ENCODE data around the gene KRT36. TPM values are rescaled to one million over a fixed set of nuclear protein-coding genes. Genes with fewer than 3 reads are reported as not detected.

The KRT36 gene
- total RNA-seq, 1 donor = not detected

- no peak overlapping the region for H3K4me3 ChIP-seq (ENCODE audit: low read length)
These were observed 37.6 kb upstream of the KRT36 start for GRCh38 chr17:41527063-41528023.

GRCh38 chr17:41524261-41524660 is 34.6 kb upstream of the KRT36 start:
- Histone ChIP-seq H3K4me1 (ENCODE audit: insufficient read depth, low read length) (peaks cover 16% of the 10 kb centered on the region), H3K4me3 (ENCODE audit: low read length) (no peak overlapping the region), H3K9me3 (ENCODE audit: low read depth, low read length) (no peaks in the 10 kb centered on the region), H3K27me3 (ENCODE audit: insufficient read depth, low read length) (peaks cover 30% of the 10 kb centered on the region)

More at GRCh38 chr17:41527063-41528023, 37.6 kb upstream of the KRT36 start:
- H3K9me3 ChIP-seq (ENCODE audit: low read depth, low read length) = no peaks in the 10 kb centered on the region
- H3K4me1 ChIP-seq (ENCODE audit: insufficient read depth, low read length) = peaks cover 10% of the 10 kb centered on the region
- peaks cover 52% of the 10 kb centered on the region for H3K27me3 ChIP-seq (ENCODE audit: insufficient read depth, low read length)

GRCh38 chr17:41523787-41524186 is 34.1 kb upstream of the KRT36 start:
- no peaks in the 10 kb centered on the region for H3K9me3 ChIP-seq (ENCODE audit: low read depth, low read length)

GRCh38 chr17:41523225-41523593 is 33.5 kb upstream of the KRT36 start:
- no peak overlapping the region for H3K4me3 ChIP-seq (ENCODE audit: low read length)
- peaks cover 20% of the 10 kb centered on the region for H3K27me3 ChIP-seq (ENCODE audit: insufficient read depth, low read length)
- no peaks in the 10 kb centered on the region for H3K9me3 ChIP-seq (ENCODE audit: low read depth, low read length)
- peaks cover 13% of the 10 kb centered on the region for H3K4me1 ChIP-seq (ENCODE audit: insufficient read depth, low read length)

More at GRCh38 chr17:41523787-41524186, 34.1 kb upstream of the KRT36 start:
- Histone ChIP-seq H3K4me3 (ENCODE audit: low read length) (no peak overlapping the region), H3K4me1 (ENCODE audit: insufficient read depth, low read length) (peaks cover 16% of the 10 kb centered on the region), H3K27me3 (ENCODE audit: insufficient read depth, low read length) (peaks cover 25% of the 10 kb centered on the region)

- peaks cover 7% of the 10 kb centered on the region for H3K4me1 ChIP-seq (ENCODE audit: insufficient read depth, low read length)
- H3K4me3 ChIP-seq (ENCODE audit: low read length) = no peak overlapping the region
- no peaks in the 10 kb centered on the region for H3K9me3 ChIP-seq (ENCODE audit: low read depth, low read length)
- H3K27me3 ChIP-seq (ENCODE audit: insufficient read depth, low read length) = peaks cover 14% of the 10 kb centered on the region
These were observed 32.9 kb upstream of the KRT36 start for GRCh38 chr17:41522301-41523224.

- Histone ChIP-seq H3K4me1 (ENCODE audit: insufficient read depth, low read length) (peaks cover 6% of the 10 kb centered on the region), H3K27me3 (ENCODE audit: insufficient read depth, low read length) (peaks cover 6% of the 10 kb centered on the region), H3K9me3 (ENCODE audit: low read depth, low read length) (no peaks in the 10 kb centered on the region), H3K4me3 (ENCODE audit: low read length) (no peak overlapping the region)
These were observed 32.0 kb upstream of the KRT36 start for GRCh38 chr17:41521574-41522261.

- H3K4me1 ChIP-seq (ENCODE audit: insufficient read depth, low read length) = peaks cover 6% of the 10 kb centered on the region
- H3K9me3 ChIP-seq (ENCODE audit: low read depth, low read length) = no peaks in the 10 kb centered on the region
- H3K4me3 ChIP-seq (ENCODE audit: low read length) = no peak overlapping the region
- no peaks in the 10 kb centered on the region for H3K27me3 ChIP-seq (ENCODE audit: insufficient read depth, low read length)
These were observed 31.3 kb upstream of the KRT36 start for GRCh38 chr17:41520821-41521521.

GRCh38 chr17:41519501-41520224 is 30.0 kb upstream of the KRT36 start:
- Histone ChIP-seq H3K9me3 (ENCODE audit: low read depth, low read length) (no peaks in the 10 kb centered on the region), H3K4me1 (ENCODE audit: insufficient read depth, low read length) (peaks cover 6% of the 10 kb centered on the region), H3K27me3 (ENCODE audit: insufficient read depth, low read length) (no peaks in the 10 kb centered on the region), H3K4me3 (ENCODE audit: low read length) (no peak overlapping the region)

GRCh38 chr17:41518789-41519449 is 29.2 kb upstream of the KRT36 start, which contains the start of gene KRT15:
KRT15 (minus strand) TSS chr17:41518890; CDS start chr17:41518827, 63 bp downstream.
- Histone ChIP-seq H3K4me1 (ENCODE audit: insufficient read depth, low read length) (peaks cover 6% of the 10 kb centered on the region), H3K27me3 (ENCODE audit: insufficient read depth, low read length) (no peaks in the 10 kb centered on the region), H3K9me3 (ENCODE audit: low read depth, low read length) (no peaks in the 10 kb centered on the region), H3K4me3 (ENCODE audit: low read length) (no peak within 1 kb of the TSS)

- H3K27me3 ChIP-seq (ENCODE audit: insufficient read depth, low read length) = no peaks in the 10 kb centered on the region
- peaks cover 11% of the 10 kb centered on the region for H3K4me1 ChIP-seq (ENCODE audit: insufficient read depth, low read length)
- H3K9me3 ChIP-seq (ENCODE audit: low read depth, low read length) = no peaks in the 10 kb centered on the region
- H3K4me3 ChIP-seq (ENCODE audit: low read length) = no peak overlapping the region
These were observed 28.3 kb upstream of the KRT36 start for GRCh38 chr17:41518031-41518430.

- Histone ChIP-seq H3K27me3 (ENCODE audit: insufficient read depth, low read length) (no peaks in the 10 kb centered on the region), H3K4me1 (ENCODE audit: insufficient read depth, low read length) (peaks cover 21% of the 10 kb centered on the region), H3K9me3 (ENCODE audit: low read depth, low read length) (no peaks in the 10 kb centered on the region), H3K4me3 (ENCODE audit: low read length) (no peak overlapping the region)
These were observed 27.1 kb upstream of the KRT36 start for GRCh38 chr17:41516830-41517283.

GRCh38 chr17:41516147-41516829 is 26.6 kb upstream of the KRT36 start:
- Histone ChIP-seq H3K4me3 (ENCODE audit: low read length) (no peak overlapping the region), H3K27me3 (ENCODE audit: insufficient read depth, low read length) (no peaks in the 10 kb centered on the region), H3K9me3 (ENCODE audit: low read depth, low read length) (no peaks in the 10 kb centered on the region), H3K4me1 (ENCODE audit: insufficient read depth, low read length) (peaks cover 16% of the 10 kb centered on the region)

GRCh38 chr17:41513168-41513547 is 23.4 kb upstream of the KRT36 start:
- H3K9me3 ChIP-seq (ENCODE audit: low read depth, low read length) = no peaks in the 10 kb centered on the region
- H3K27me3 ChIP-seq (ENCODE audit: insufficient read depth, low read length) = no peaks in the 10 kb centered on the region
- peaks cover 16% of the 10 kb centered on the region for H3K4me1 ChIP-seq (ENCODE audit: insufficient read depth, low read length)
- H3K4me3 ChIP-seq (ENCODE audit: low read length) = no peak overlapping the region

Data from mononuclear cell (primary cell).